Testis (tissue), 2 donors: ENCODE data around the gene UBE2H.

Experiments used
- CTCF ChIP-seq, 3 experiments: fragments of 450-650 bp in 2 of 3; fragments of 200-600 bp in 1 of 3; sonication (generic) in 1 of 3; IDR thresholded peaks; one replicate each; pipeline ENCODE4 v1.5.1; 2016 to 2019; ENCODE audit warnings: antibody characterized with exemption in 3 of 3, mild to moderate bottlenecking in 2 of 3, moderate library complexity in 1 of 3
- POLR2A ChIP-seq: fragments of 450-650 bp; IDR thresholded peaks from one replicate; pipeline ENCODE4 v1.6.1; 2017; ENCODE audit warnings: antibody characterized with exemption, mild to moderate bottlenecking, moderate library complexity

GRCh38 chr7:129926618-129927017, 26.1 kb downstream of the UBE2H start:
- no peak for TF ChIP-seq CTCF (IDR thresholded peaks at IDR 0.05)
- TF ChIP-seq POLR2A: no peak
